Stimulated activated CD4-positive, alpha-beta T cell treated with anti-CD3 and anti-CD28 coated beads, Interleukin-4, amount 100 ng/mL, for 48 hours (primary cell): ENCODE results near the gene SDC1.
"Not testable (repeated sequence)": the region's sequence is repeated elsewhere in the genome, so short reads cannot be mapped to it uniquely, and the experiment has no call there.

ENCODE experiments used
- DNase-seq, 2 donors: peaks; one replicate each; pipeline ENCODE4 v3.0.0-alpha.2; 2020; ENCODE audit warnings: low read depth in 2 of 2

Gene SDC1

GRCh38 chr2:20196657-20197161 lies 28.2 kb downstream of the SDC1 start:
- no peak for DNase-seq

- DNase-seq, result no peak
Measured at GRCh38 chr2:20196053-20196656, 28.8 kb downstream of the SDC1 start.

- DNase-seq, result no peak
Measured at GRCh38 chr2:20195431-20196033, 29.4 kb downstream of the SDC1 start.

- not testable (repeated sequence) for DNase-seq
Measured at GRCh38 chr2:20195016-20195411, 29.9 kb downstream of the SDC1 start.

- no peak for DNase-seq
Measured at GRCh38 chr2:20194097-20195015, 30.6 kb downstream of the SDC1 start.

- no peak for DNase-seq
Measured at GRCh38 chr2:20193185-20193584, 31.7 kb downstream of the SDC1 start.

GRCh38 chr2:20192781-20193180 lies 32.1 kb downstream of the SDC1 start:
- no peak for DNase-seq

GRCh38 chr2:20191714-20192569 lies 33.0 kb downstream of the SDC1 start:
- no peak for DNase-seq

- no peak for DNase-seq
Measured at GRCh38 chr2:20190876-20191713, 33.8 kb downstream of the SDC1 start.

GRCh38 chr2:20190170-20190569 lies 34.8 kb downstream of the SDC1 start:
- no peak for DNase-seq

- no peak for DNase-seq
Measured at GRCh38 chr2:20189299-20189931, 35.5 kb downstream of the SDC1 start.

- DNase-seq, result no peak
Measured at GRCh38 chr2:20188851-20189250, 36.1 kb downstream of the SDC1 start.

GRCh38 chr2:20188201-20188600 lies 36.7 kb downstream of the SDC1 start:
- no peak for DNase-seq

GRCh38 chr2:20187331-20187730 lies 37.6 kb downstream of the SDC1 start:
- DNase-seq, result no peak

- DNase-seq, result no peak
Measured at GRCh38 chr2:20186855-20187187, 38.1 kb downstream of the SDC1 start.

GRCh38 chr2:20186078-20186854 lies 38.7 kb downstream of the SDC1 start:
- no peak for DNase-seq

GRCh38 chr2:20185176-20186022 lies 39.5 kb downstream of the SDC1 start:
- DNase-seq, result no peak

GRCh38 chr2:20184067-20184938 lies 40.6 kb downstream of the SDC1 start:
- DNase-seq, result no peak
